K562 (cell line): ENCODE measurements around the gene RNF41.

Source experiments
- CTCF ChIP-seq, 3 experiments: IDR thresholded peaks in 2 of 3; conservative IDR thresholded peaks in 1 of 3; 2 replicates each; pipeline ENCODE4 v1.5.1; 2011 to 2012; ENCODE audit warnings: low read length in 3 of 3, mild to moderate bottlenecking in 3 of 3, control low read depth in 2 of 3, improper control_type of control experiment in 1 of 3, inconsistent platforms in 1 of 3, low read depth in 1 of 3, mixed read lengths in 1 of 3, moderate library complexity in 1 of 3; ENCODE audit not compliant: insufficient read depth in 2 of 3
- EZH2 ChIP-seq: IDR thresholded peaks from 2 replicates; pipeline ENCODE4 v1.6.1; 2012; ENCODE audit warnings: low read depth, mild to moderate bottlenecking, inconsistent platforms, low read length, borderline replicate concordance
- FOXM1 ChIP-seq, 2 experiments: fragments of 450-650 bp in 1 of 2; sonication (generic) in 1 of 2; formaldehyde crosslinking in 1 of 2; IDR thresholded peaks; 2 replicates each; pipeline versions ENCODE4 v1.6.1 to v1.9.0; 2017 to 2022; ENCODE audit warnings: low read depth in 2 of 2, mild to moderate bottlenecking in 2 of 2, missing genetic modification reagents in 1 of 2, moderate library complexity in 1 of 2
- HIVEP1 ChIP-seq: fragments of 250-450 bp; sonication (Bioruptor Pico); IDR thresholded peaks from 2 replicates; pipeline ENCODE4 v1.4.0; 2020; ENCODE audit warnings: mild to moderate bottlenecking
- JUNB ChIP-seq: fragments of 450-650 bp; formaldehyde crosslinking; conservative IDR thresholded peaks from 2 replicates; pipeline ENCODE4 v1.4.0; 2020; ENCODE audit warnings: mild to moderate bottlenecking
- KDM1A ChIP-seq, 2 experiments: fragments of 450-650 bp; IDR thresholded peaks; 2 replicates each; pipeline ENCODE4 v1.6.1; 2016; ENCODE audit warnings: mild to moderate bottlenecking in 2 of 2
- MAFK ChIP-seq: IDR thresholded peaks from 2 replicates; pipeline ENCODE4 v1.6.1; 2011; ENCODE audit warnings: low read length, improper control_type of control experiment
- PML ChIP-seq: IDR thresholded peaks from 2 replicates; pipeline ENCODE4 v1.6.1; 2012; ENCODE audit warnings: low read length, inconsistent platforms
- POLR2AphosphoS5 ChIP-seq: IDR thresholded peaks from 2 replicates; pipeline ENCODE4 v1.6.1; 2011; ENCODE audit warnings: mild to moderate bottlenecking, low read depth, low read length, moderate library complexity; ENCODE audit not compliant: control insufficient read depth, insufficient read depth
- TAF15 ChIP-seq: fragments of 200-400 bp; formaldehyde crosslinking; IDR thresholded peaks from 2 replicates; pipeline ENCODE4 v1.6.1; 2017; ENCODE audit warnings: mild to moderate bottlenecking, low read depth, low read length, moderate library complexity
- TGIF2 ChIP-seq: sonication (generic); formaldehyde crosslinking; IDR thresholded peaks from 2 replicates; pipeline ENCODE4 v1.8.1; 2022; ENCODE audit warnings: mild to moderate bottlenecking, missing genetic modification reagents, moderate library complexity
- U2AF1 ChIP-seq: fragments of 200-400 bp; formaldehyde crosslinking; optimal IDR thresholded peaks from 2 replicates; pipeline ENCODE3; 2017; ENCODE audit warnings: mild to moderate bottlenecking, low read depth, low read length, moderate library complexity

- TF ChIP-seq MAFK (no peak), KDM1A (IDR thresholded peaks at IDR 0.05) (no peak), POLR2AphosphoS5 (no peak), U2AF1 (no peak), CTCF (IDR thresholded peaks at IDR 0.05 in 2 of 3, conservative IDR thresholded peaks at IDR 0.05 in 1 of 3; ENCODE audit: insufficient read depth in 2 of 3, low read depth in 1 of 3, low read length in 3 of 3) (no peak), JUNB (CRISPR knock-in tag) (no peak), FOXM1 (IDR thresholded peaks at IDR 0.05; ENCODE audit: low read depth) (no peak), FOXM1 (CRISPR knock-in tag; IDR thresholded peaks at IDR 0.05; ENCODE audit: low read depth) (no peak), PML (no peak), TGIF2 (no peak), EZH2 (no peak), TAF15 (no peak), HIVEP1 (CRISPR knock-in tag) (no peak)
Measured at GRCh38 chr12:56188778-56189098, 33.0 kb downstream of the RNF41 start.
